H9 (cell line): Measurements from ENCODE around the gene BPIFB6. TPM values are rescaled to one million over a fixed set of nuclear protein-coding genes. Genes with fewer than 3 reads are reported as not detected.

Source experiments
- DNase-seq: peaks from one replicate; pipeline ENCODE4 v3.0.0-alpha.2; 2017
- H2AFZ ChIP-seq: one replicate; pipeline ENCODE4 v1.6.1; 2013; ENCODE audit warnings: mild to moderate bottlenecking, low read length, control low read depth, moderate library complexity
- H2AK5ac ChIP-seq: 2 replicates; pipeline ENCODE4 v1.6.1; 2013; ENCODE audit warnings: low read length, control low read depth, mixed read lengths; ENCODE audit not compliant: insufficient read length
- H2BK120ac ChIP-seq: one replicate; pipeline ENCODE4 v1.6.1; 2013; ENCODE audit warnings: low read depth, mild to moderate bottlenecking, low read length, control low read depth, inconsistent platforms; ENCODE audit not compliant: poor library complexity, severe bottlenecking
- H2BK12ac ChIP-seq: 2 replicates; pipeline ENCODE4 v1.6.1; 2013; ENCODE audit warnings: low read length, control low read depth, mixed read lengths, low read depth; ENCODE audit not compliant: insufficient read length
- H2BK15ac ChIP-seq: 2 replicates; pipeline ENCODE4 v1.6.1; 2013; ENCODE audit warnings: low read depth, low read length, control low read depth
- H2BK20ac ChIP-seq: one replicate; pipeline ENCODE4 v1.6.1; 2013; ENCODE audit warnings: low read depth, mild to moderate bottlenecking, low read length, control low read depth, inconsistent platforms; ENCODE audit not compliant: poor library complexity, severe bottlenecking
- H2BK5ac ChIP-seq: 2 replicates; pipeline ENCODE4 v1.6.1; 2013; ENCODE audit warnings: low read length, control low read depth, mixed read lengths; ENCODE audit not compliant: insufficient read length
- H3K14ac ChIP-seq: 2 replicates; pipeline ENCODE4 v1.6.1; 2013; ENCODE audit warnings: low read length, control low read depth; ENCODE audit not compliant: insufficient read depth
- H3K18ac ChIP-seq: 2 replicates; pipeline ENCODE4 v1.6.1; 2013; ENCODE audit warnings: low read depth, mild to moderate bottlenecking, mixed read lengths, low read length, control low read depth; ENCODE audit not compliant: insufficient read length
- H3K23ac ChIP-seq: 2 replicates; pipeline ENCODE4 v1.6.1; 2013; ENCODE audit warnings: low read length, control low read depth, mixed read lengths, low read depth; ENCODE audit not compliant: insufficient read length
- H3K23me2 ChIP-seq: 2 replicates; pipeline ENCODE4 v1.6.1; 2013; ENCODE audit warnings: low read depth, mild to moderate bottlenecking, mixed read lengths, low read length, control low read depth; ENCODE audit not compliant: insufficient read length, poor library complexity, severe bottlenecking
- H3K27ac ChIP-seq: 2 replicates; pipeline ENCODE4 v1.5.1; 2013; ENCODE audit warnings: low read length, control low read depth, mixed read lengths, low read depth; ENCODE audit not compliant: insufficient read length
- H3K27me3 ChIP-seq: 2 replicates; pipeline ENCODE4 v1.6.1; 2013; ENCODE audit warnings: low read length, control low read depth, inconsistent platforms; ENCODE audit not compliant: insufficient read depth
- H3K4ac ChIP-seq: 2 replicates; pipeline ENCODE4 v1.6.1; 2013; ENCODE audit warnings: low read depth, mild to moderate bottlenecking, control low read depth, inconsistent platforms, low read length, moderate library complexity
- H3K4me1 ChIP-seq: 2 replicates; pipeline ENCODE4 v1.6.1; 2013; ENCODE audit warnings: low read length, control low read depth, inconsistent platforms; ENCODE audit not compliant: insufficient read depth
- H3K4me2 ChIP-seq: 2 replicates; pipeline ENCODE4 v1.6.1; 2013; ENCODE audit warnings: low read length, control low read depth, mixed read lengths; ENCODE audit not compliant: insufficient read length, insufficient read depth
- H3K56ac ChIP-seq: 2 replicates; pipeline ENCODE4 v1.6.1; 2013; ENCODE audit warnings: low read depth, mild to moderate bottlenecking, mixed read lengths, low read length, control low read depth; ENCODE audit not compliant: insufficient read length
- H3K79me1 ChIP-seq: 2 replicates; pipeline ENCODE4 v1.6.1; 2013; ENCODE audit warnings: low read depth, mild to moderate bottlenecking, moderate library complexity, low read length, control low read depth, inconsistent platforms; ENCODE audit not compliant: insufficient read depth, poor library complexity, severe bottlenecking
- H3K79me2 ChIP-seq: 2 replicates; pipeline ENCODE4 v1.6.1; 2013; ENCODE audit warnings: low read length, control low read depth, inconsistent platforms; ENCODE audit not compliant: insufficient read depth
- H3K9ac ChIP-seq: 2 replicates; pipeline ENCODE4 v1.6.1; 2013; ENCODE audit warnings: low read length, control low read depth, mixed read lengths; ENCODE audit not compliant: insufficient read length; ENCODE audit errors: extremely low read depth
- H3K9me3 ChIP-seq: one replicate; pipeline ENCODE4 v1.6.1; 2013; ENCODE audit warnings: low read depth, low read length, inconsistent platforms; ENCODE audit not compliant: control insufficient read depth
- H3T11ph ChIP-seq: one replicate; pipeline ENCODE4 v1.6.1; 2013; ENCODE audit warnings: mild to moderate bottlenecking, low read length, control low read depth, inconsistent platforms
- H4K20me1 ChIP-seq: one replicate; pipeline ENCODE4 v1.6.1; 2013; ENCODE audit not compliant: control insufficient read depth, insufficient read length, insufficient read depth
- H4K5ac ChIP-seq: 2 replicates; pipeline ENCODE4 v1.6.1; 2013; ENCODE audit warnings: low read depth, mild to moderate bottlenecking, mixed read lengths, low read length, control low read depth; ENCODE audit not compliant: insufficient read length
- H4K8ac ChIP-seq: replicated peaks from 2 replicates; pipeline ENCODE4 v1.6.1; 2013; ENCODE audit warnings: low read length, control low read depth, mixed read lengths, low read depth; ENCODE audit not compliant: insufficient read length
- H4K91ac ChIP-seq: 2 replicates; pipeline ENCODE4 v1.6.1; 2013; ENCODE audit warnings: low read depth, mild to moderate bottlenecking, moderate library complexity, mixed read lengths, low read length, control low read depth; ENCODE audit not compliant: insufficient read length
- H3K27ac Mint-ChIP-seq, 3 experiments: 2 replicates in 2 of 3; 3 replicates in 1 of 3; pipeline ENCODE4 v1.8.0; 2020 to 2021; ENCODE audit warnings: mixed read lengths in 3 of 3, mild to moderate bottlenecking in 1 of 3, moderate library complexity in 1 of 3
- H3K27me3 Mint-ChIP-seq: 2 replicates; pipeline ENCODE4 v1.8.0; 2021; ENCODE audit warnings: low read depth, mild to moderate bottlenecking, moderate library complexity, mixed read lengths
- H3K36me3 Mint-ChIP-seq, 3 experiments: 2 replicates in 2 of 3; 3 replicates in 1 of 3; pipeline ENCODE4 v1.8.0; 2020 to 2021; ENCODE audit warnings: low read depth in 3 of 3, mixed read lengths in 3 of 3; ENCODE audit not compliant: insufficient read depth in 1 of 3
- H3K4me1 Mint-ChIP-seq, 2 experiments: 2 replicates each; pipeline ENCODE4 v1.8.0; 2020; ENCODE audit warnings: mixed read lengths in 2 of 2
- H3K4me3 Mint-ChIP-seq, 2 experiments: 2 replicates in 1 of 2; 3 replicates in 1 of 2; pipeline ENCODE4 v1.8.0; 2020 to 2021; ENCODE audit warnings: mild to moderate bottlenecking in 2 of 2, mixed read lengths in 2 of 2, moderate library complexity in 1 of 2
- H3K9me3 Mint-ChIP-seq, 2 experiments: 2 replicates in 1 of 2; 3 replicates in 1 of 2; pipeline ENCODE4 v1.8.0; 2020; ENCODE audit warnings: mild to moderate bottlenecking in 2 of 2, mixed read lengths in 2 of 2, moderate library complexity in 1 of 2
- CTCF ChIP-seq: fragments of 200-600 bp; sonication (generic); conservative IDR thresholded peaks from 3 replicates; pipeline ENCODE4 v1.8.0; 2021; ENCODE audit warnings: antibody characterized with exemption, mild to moderate bottlenecking
- WGBS: extraction: QIAGEN DNeasy Blood & Tissue Kit; methylation state at CpG from one replicate; pipeline ENCODE4 v1.1.7; 2013; ENCODE audit warnings: missing lambda C conversion rate, low lambda C conversion rate, mixed read lengths; ENCODE audit not compliant: insufficient read length; ENCODE audit errors: extremely low coverage; 5-methylcytosine and 5-hydroxymethylcytosine counted together
- total RNA-seq: library from RNA; stranded (reverse); gene quantifications from 2 replicates; pipeline ENCODE4 v1.2.1, GENCODE V29; 2021

BPIFB6 gene
- total RNA-seq, 1 experiment from 2014 or later, result not detected

- Histone ChIP-seq H3K9ac (no peak overlapping the region), H2BK120ac (no peak overlapping the region), H2AK5ac (no peak overlapping the region), H3K4ac (no peak overlapping the region), H4K91ac (no peak overlapping the region), H4K5ac (no peak overlapping the region), H3K18ac (no peak overlapping the region), H3K79me1 (no peaks in the 10 kb centered on the region), H3K9me3 (no peaks in the 10 kb centered on the region), H4K20me1 (peaks cover 2% of the 10 kb centered on the region), H3K79me2 (no peaks in the 10 kb centered on the region), H3K56ac (no peak overlapping the region), H2BK15ac (no peak overlapping the region), H2BK12ac (no peak overlapping the region), H3K4me2 (no peak overlapping the region), H2BK20ac (no peak overlapping the region), H2BK5ac (no peak overlapping the region), H3K23ac (no peak overlapping the region), H3K27ac (no peak overlapping the region), H2AFZ (no peak overlapping the region), H3K27me3 (no peaks in the 10 kb centered on the region), H4K8ac (no peak overlapping the region), H3K4me1 (no peaks in the 10 kb centered on the region), H3T11ph (no peak overlapping the region), H3K23me2 (no peaks in the 10 kb centered on the region), H3K14ac (no peak overlapping the region)
- no peak for DNase-seq
- no peaks in the 10 kb centered on the region; a peak in 1 of 5 replicates for H3K9me3 Mint-ChIP-seq
- H3K27ac Mint-ChIP-seq, result no peak overlapping the region
- WGBS, result 100% methylated on average over 1 of the region's 2 CpGs
- H3K36me3 Mint-ChIP-seq, result no peaks in the 10 kb centered on the region
- H3K4me1 Mint-ChIP-seq, result peaks cover 0 to 3% of the 10 kb centered on the region in 2 experiments; a peak in 1 of 4 replicates
- TF ChIP-seq CTCF, result no peak
- H3K27me3 Mint-ChIP-seq, result peaks cover 20% of the 10 kb centered on the region
- H3K4me3 Mint-ChIP-seq, result no peak overlapping the region
Measured at GRCh38 chr20:33074675-33075074, 43.2 kb downstream of the BPIFB6 start.
